ENCODE results near the gene DESI1.

Gene DESI1

GRCh38 chr22:41557401-41558240 is 63.2 kb downstream of the DESI1 start:
- no peaks in the 10 kb centered on the region for H3K36me3 ChIP-seq (ENCODE audit: insufficient read depth, low read length)

GRCh38 chr22:41556561-41556960 is 64.3 kb downstream of the DESI1 start:
- no peaks in the 10 kb centered on the region for H3F3A ChIP-seq (ENCODE audit: insufficient read depth, low read length)
- peaks cover 5% of the 10 kb centered on the region for H3K4me1 ChIP-seq (ENCODE audit: insufficient read depth, low read length, severe bottlenecking)
- no peak overlapping the region for H3K27ac ChIP-seq (ENCODE audit: low read depth, low read length, poor library complexity, severe bottlenecking)
- no peaks in the 10 kb centered on the region for H3K9me3 ChIP-seq (ENCODE audit: low read length)
- no peak overlapping the region for H3K9ac ChIP-seq (ENCODE audit: low read length)
- no peaks in the 10 kb centered on the region for H3K36me3 ChIP-seq (ENCODE audit: insufficient read depth, low read length)
- no peak for TF ChIP-seq CTCF (IDR thresholded peaks at IDR 0.05; ENCODE audit: low read length)
- TF ChIP-seq EZH2 (IDR thresholded peaks at IDR 0.05; ENCODE audit: borderline replicate concordance, low read length) = no peak
- H3K9me2 ChIP-seq (ENCODE audit: low read depth, low read length) = no peaks in the 10 kb centered on the region
- no peaks in the 10 kb centered on the region for H3K79me2 ChIP-seq (ENCODE audit: insufficient read depth, low read length)
- no peak overlapping the region for H3K4me3 ChIP-seq (ENCODE audit: low read depth, low read length, poor library complexity, severe bottlenecking)
- H3K4me2 ChIP-seq (ENCODE audit: low read length) = no peak overlapping the region
- H4K20me1 ChIP-seq (ENCODE audit: insufficient read depth, low read length) = no peaks in the 10 kb centered on the region
- H2AFZ ChIP-seq (ENCODE audit: low read length) = no peak overlapping the region
- no peaks in the 10 kb centered on the region for H3K27me3 ChIP-seq (ENCODE audit: insufficient read depth, low read length)

More at GRCh38 chr22:41557401-41558240, 63.2 kb downstream of the DESI1 start:
- no peak overlapping the region for H3K4me2 ChIP-seq (ENCODE audit: low read length)
- no peaks in the 10 kb centered on the region for H4K20me1 ChIP-seq (ENCODE audit: insufficient read depth, low read length)
- H3K27ac ChIP-seq (ENCODE audit: low read depth, low read length, poor library complexity, severe bottlenecking) = no peak overlapping the region
- H3K9me3 ChIP-seq (ENCODE audit: low read length) = no peaks in the 10 kb centered on the region
- H3K4me3 ChIP-seq (ENCODE audit: low read depth, low read length, poor library complexity, severe bottlenecking) = no peak overlapping the region
- H3K27me3 ChIP-seq (ENCODE audit: insufficient read depth, low read length) = no peaks in the 10 kb centered on the region
- no peaks in the 10 kb centered on the region for H3K9me2 ChIP-seq (ENCODE audit: low read depth, low read length)
- no peak overlapping the region for H2AFZ ChIP-seq (ENCODE audit: low read length)
- H3K9ac ChIP-seq (ENCODE audit: low read length) = no peak overlapping the region
- TF ChIP-seq EZH2 (IDR thresholded peaks at IDR 0.05; ENCODE audit: borderline replicate concordance, low read length) (no peak), CTCF (IDR thresholded peaks at IDR 0.05; ENCODE audit: low read length) (no peak)
- no peaks in the 10 kb centered on the region for H3F3A ChIP-seq (ENCODE audit: insufficient read depth, low read length)
- no peaks in the 10 kb centered on the region for H3K79me2 ChIP-seq (ENCODE audit: insufficient read depth, low read length)
- no peaks in the 10 kb centered on the region for H3K4me1 ChIP-seq (ENCODE audit: insufficient read depth, low read length, severe bottlenecking)

GRCh38 chr22:41555325-41555982 is 65.4 kb downstream of the DESI1 start:
- H3K4me2 ChIP-seq (ENCODE audit: low read length) = no peak overlapping the region
- no peaks in the 10 kb centered on the region for H3K27me3 ChIP-seq (ENCODE audit: insufficient read depth, low read length)
- no peak overlapping the region for H2AFZ ChIP-seq (ENCODE audit: low read length)
- no peak overlapping the region for H3K27ac ChIP-seq (ENCODE audit: low read depth, low read length, poor library complexity, severe bottlenecking)
- H3K9ac ChIP-seq (ENCODE audit: low read length) = no peak overlapping the region
- peaks cover 5% of the 10 kb centered on the region for H3K4me1 ChIP-seq (ENCODE audit: insufficient read depth, low read length, severe bottlenecking)
- H3K9me2 ChIP-seq (ENCODE audit: low read depth, low read length) = no peaks in the 10 kb centered on the region
- no peaks in the 10 kb centered on the region for H3K9me3 ChIP-seq (ENCODE audit: low read length)
- no peak overlapping the region for H3K4me3 ChIP-seq (ENCODE audit: low read depth, low read length, poor library complexity, severe bottlenecking)
- H3K36me3 ChIP-seq (ENCODE audit: insufficient read depth, low read length) = no peaks in the 10 kb centered on the region
- TF ChIP-seq EZH2 (IDR thresholded peaks at IDR 0.05; ENCODE audit: borderline replicate concordance, low read length) (no peak), CTCF (IDR thresholded peaks at IDR 0.05; ENCODE audit: low read length) (no peak)
- H3F3A ChIP-seq (ENCODE audit: insufficient read depth, low read length) = no peaks in the 10 kb centered on the region
- no peaks in the 10 kb centered on the region for H3K79me2 ChIP-seq (ENCODE audit: insufficient read depth, low read length)
- no peaks in the 10 kb centered on the region for H4K20me1 ChIP-seq (ENCODE audit: insufficient read depth, low read length)
